ENCODE results near the gene BIRC6. TPM values are rescaled to one million over a fixed set of nuclear protein-coding genes. Genes with fewer than 3 reads are reported as not detected.

The BIRC6 gene
- total and polyA plus RNA-seq, 2 of the 8 experiments (the other 6 are each of a cell fraction or from before 2014, with no cell fraction given): 32.5 to 69.5 TPM

DNA sequence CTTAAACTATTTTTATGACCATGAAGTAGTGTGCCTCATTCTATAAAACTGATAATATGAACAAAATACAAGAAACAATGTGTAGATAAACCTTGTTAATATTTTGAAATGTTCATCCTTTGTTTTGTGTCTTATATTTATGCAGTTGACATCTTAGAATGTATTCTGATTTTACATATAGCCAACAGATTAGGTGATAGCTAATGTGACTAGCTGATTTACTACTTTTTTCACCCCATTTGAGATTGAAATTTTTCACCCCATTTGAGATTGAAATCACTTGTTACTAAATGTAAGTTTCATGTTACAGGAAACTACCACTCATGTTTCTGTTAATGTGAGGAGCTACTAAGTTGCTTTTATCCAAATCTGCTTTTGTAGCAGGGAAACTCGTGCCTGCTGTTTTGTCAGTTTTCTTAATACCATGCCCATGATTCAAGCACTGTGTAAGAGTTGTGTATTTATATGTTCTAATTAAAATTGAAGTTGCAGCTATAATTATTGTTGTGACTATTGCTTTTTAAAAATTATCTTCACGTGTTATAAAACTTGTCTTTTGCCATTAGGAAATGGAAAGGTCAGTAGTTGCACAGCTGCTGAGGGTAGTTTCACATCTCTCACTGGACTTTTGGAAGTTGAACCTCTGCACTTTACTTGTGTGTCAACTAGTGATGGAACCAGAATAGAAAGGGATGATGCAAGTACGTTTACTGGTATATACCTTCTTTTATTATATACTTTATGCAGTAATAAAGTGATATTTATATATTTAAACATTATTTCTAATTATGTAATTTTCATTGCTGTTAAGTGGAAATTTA, 96.6 kb downstream of the BIRC6 start:
- no peak for DNase-seq (ENCODE audit: low read depth in 1 of 2, low spot score in 2 of 2)
- Histone ChIP-seq H2BK5ac (ENCODE audit: low read depth, low read length) (no peak overlapping the region), H2BK15ac (ENCODE audit: low read length) (no peak overlapping the region), H4K8ac (ENCODE audit: extremely low read depth, insufficient read depth, low read length) (no peak overlapping the region), H4K91ac (replicated peaks; ENCODE audit: insufficient read length, low read length) (no peak overlapping the region), H2AK5ac (ENCODE audit: low read depth, low read length) (no peak overlapping the region), H3K79me1 (ENCODE audit: low read depth, low read length) (no peaks in the 10 kb centered on the region), H3K56ac (replicated peaks; ENCODE audit: insufficient read length, low read depth, low read length) (no peak overlapping the region), H4K5ac (ENCODE audit: insufficient read length, low read depth, low read length) (no peak overlapping the region), H3K79me2 (ENCODE audit: control insufficient read depth in 1 of 2, insufficient read depth in 2 of 2, low read length in 2 of 2) (peaks cover 0 to 2% of the 10 kb centered on the region in 2 experiments; a peak in 1 of 4 replicates), H3K27ac (ENCODE audit: low read depth, low read length) (no peak overlapping the region), H3K14ac (ENCODE audit: insufficient read length) (no peak overlapping the region), H2BK12ac (ENCODE audit: low read depth, low read length) (no peak overlapping the region), H4K20me1 (replicated peaks in 1 of 2; ENCODE audit: control insufficient read depth in 1 of 2, insufficient read depth in 2 of 2, low read length in 2 of 2) (peaks cover 0 to 1% of the 10 kb centered on the region in 2 experiments), H3K23ac (ENCODE audit: insufficient read length) (no peak overlapping the region), H3K23me2 (ENCODE audit: low read depth, low read length) (no peaks in the 10 kb centered on the region), H2BK20ac (ENCODE audit: low read length) (no peak overlapping the region), H3K27me3 (replicated peaks in 1 of 4; ENCODE audit: control insufficient read depth in 3 of 4, extremely low read depth in 1 of 4, insufficient read depth in 3 of 4, low read length in 3 of 4) (no peaks in the 10 kb centered on the region), H3K18ac (ENCODE audit: extremely low read depth, low read length) (no peak overlapping the region), H3K36me3 (ENCODE audit: control insufficient read depth in 2 of 4, insufficient read depth in 4 of 4, low read length in 3 of 4) (peaks cover 0 to 11% (median 1%) of the 10 kb centered on the region in 4 experiments; a peak in 3 of 8 replicates), H3K4me2 (ENCODE audit: insufficient read depth in 1 of 2, low read depth in 2 of 2, low read length in 2 of 2) (no peak overlapping the region), H2BK120ac (replicated peaks; ENCODE audit: low read depth, low read length) (no peak overlapping the region), H2AFZ (ENCODE audit: low read length) (no peak overlapping the region), H3K4me1 (replicated peaks in 1 of 4; ENCODE audit: control insufficient read depth in 3 of 4, insufficient read depth in 4 of 4, low read length in 3 of 4) (no peaks in the 10 kb centered on the region), H3K4me3 (ENCODE audit: extremely low read depth in 1 of 4, insufficient read depth in 2 of 4, low read depth in 3 of 4, low read length in 4 of 4) (no peak overlapping the region), H3K4ac (replicated peaks; ENCODE audit: insufficient read length, low read depth, low read length) (no peak overlapping the region), H3K9me3 (ENCODE audit: insufficient read depth in 2 of 2, low read depth in 1 of 2, low read length in 1 of 2) (no peaks in the 10 kb centered on the region), H3K9ac (replicated peaks in 1 of 4; ENCODE audit: extremely low read depth in 1 of 4, low read depth in 3 of 4, low read length in 3 of 4) (peak overlapping the region in 1 of 4 experiments; percentile 49; a peak in 1 of 7 replicates)
- ChIA-PET POLR2A (ENCODE audit: partially characterized antibody) (no interaction called here), CTCF (ENCODE audit: partially characterized antibody) (no interaction called here)
- WGBS, 2 experiments (ENCODE audit: extremely low coverage in 1 of 2, insufficient coverage in 1 of 2, insufficient read length in 1 of 2, insufficient replicate concordance in 2 of 2, low coverage in 1 of 2, low lambda C conversion rate in 2 of 2, missing lambda C conversion rate in 1 of 2): 88% methylated on average over 3 of the region's 3 CpGs; no CpG with 5 or more reads in 1 of the 2 experiments
- FAIRE-seq: no peak
- TF ChIP-seq FOSL1 (IDR thresholded peaks at IDR 0.05; ENCODE audit: insufficient read depth, low read depth, low read length): no peak
- no peak for TF ChIP-seq CTBP2 (IDR thresholded peaks at IDR 0.05; ENCODE audit: borderline replicate concordance, insufficient read depth, insufficient read length, low read length)
- TF ChIP-seq KDM1A (IDR thresholded peaks at IDR 0.05; ENCODE audit: borderline replicate concordance, low read length): no peak
- TF ChIP-seq TAF7 (optimal IDR thresholded peaks at IDR 0.05; ENCODE audit: borderline replicate concordance, low read depth, low read length): no peak
- TF ChIP-seq RBBP5 (IDR thresholded peaks at IDR 0.05; ENCODE audit: borderline replicate concordance, low read depth, low read length): no peak
- TF ChIP-seq KDM4A (IDR thresholded peaks at IDR 0.05; ENCODE audit: low read depth, low read length, severe bottlenecking): no peak
- TF ChIP-seq ZNF274 (IDR thresholded peaks at IDR 0.05; ENCODE audit: borderline replicate concordance, extremely low read depth, low read length): no peak
- no peak for TF ChIP-seq YY1 (IDR thresholded peaks at IDR 0.05; ENCODE audit: low read depth, low read length)
- no peak for TF ChIP-seq SIX5 (IDR thresholded peaks at IDR 0.05; ENCODE audit: low read depth, low read length)
- TF ChIP-seq JUND (IDR thresholded peaks at IDR 0.05; ENCODE audit: low read length): no peak

All from H1 (cell line).